ENCODE data around the gene SERPINA4.

Gene SERPINA4

DNA sequence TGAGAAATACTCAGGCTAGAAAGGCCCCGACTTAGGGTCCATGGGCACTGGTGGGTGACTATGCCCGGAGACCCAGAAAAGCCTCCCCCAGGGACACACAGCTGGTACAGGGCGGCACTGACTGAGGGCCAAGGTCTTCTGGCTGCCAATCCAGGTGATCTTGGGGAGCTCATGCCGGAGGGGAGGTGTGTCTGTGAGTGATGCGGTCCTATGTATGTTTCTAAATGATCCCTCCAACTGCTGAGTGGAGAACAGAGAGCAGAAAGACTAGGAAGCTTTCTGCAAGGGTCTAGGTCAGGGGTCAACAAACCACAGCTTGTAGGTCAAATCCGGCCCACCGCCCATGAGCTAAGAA, 391 bp downstream of the SERPINA4 start:
- H3K4me2 ChIP-seq (ENCODE audit: low read length): no peak overlapping the region
- no peaks in the 10 kb centered on the region for H3K79me2 ChIP-seq (ENCODE audit: control insufficient read depth, low read length)
- no peak overlapping the region for H3K4me3 ChIP-seq (ENCODE audit: low read length)

DNA sequence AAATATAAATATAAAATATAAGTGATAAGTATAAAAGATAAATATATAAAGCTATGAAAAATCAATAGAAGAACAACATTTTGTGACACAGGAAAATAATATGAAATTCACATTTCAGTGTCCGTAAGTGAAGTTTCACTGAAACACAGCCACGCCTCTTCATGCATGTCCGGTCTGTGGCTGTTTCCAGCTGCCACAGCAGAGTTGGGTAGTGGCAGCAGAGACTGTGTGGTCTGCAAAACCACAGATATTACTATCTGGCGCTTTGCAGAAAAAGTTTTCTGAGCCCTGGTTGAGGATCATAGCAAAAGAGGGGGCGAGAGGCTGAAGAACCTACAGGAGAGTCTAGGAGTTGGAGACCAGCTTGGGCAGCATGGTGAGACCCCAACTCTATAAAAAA, 780 bp downstream of the SERPINA4 start:
- Histone ChIP-seq H3K4me2 (ENCODE audit: low read length) (no peak overlapping the region), H3K27ac (ENCODE audit: low read depth, low read length) (no peak overlapping the region), H3K27me3 (ENCODE audit: control insufficient read depth, low read length) (peaks cover 3% of the 10 kb centered on the region; the same call in 1 of the 2 replicates), H3K79me2 (ENCODE audit: control insufficient read depth, low read length) (no peaks in the 10 kb centered on the region), H3K36me3 (ENCODE audit: control insufficient read depth, low read length) (no peaks in the 10 kb centered on the region), H4K20me1 (ENCODE audit: control insufficient read depth, insufficient read depth, low read depth, low read length) (no peaks in the 10 kb centered on the region), H3K9me2 (replicated peaks; ENCODE audit: control insufficient read depth, low read length) (no peaks in the 10 kb centered on the region), H3K4me1 (ENCODE audit: control insufficient read depth, low read length) (no peaks in the 10 kb centered on the region), H3F3A (ENCODE audit: control insufficient read depth, insufficient read depth) (no peaks in the 10 kb centered on the region), H3K9me3 (ENCODE audit: control insufficient read depth, insufficient read depth, low read length) (no peaks in the 10 kb centered on the region), H3K4me3 (ENCODE audit: low read length) (no peak overlapping the region)
- TF ChIP-seq, protein P1, sequence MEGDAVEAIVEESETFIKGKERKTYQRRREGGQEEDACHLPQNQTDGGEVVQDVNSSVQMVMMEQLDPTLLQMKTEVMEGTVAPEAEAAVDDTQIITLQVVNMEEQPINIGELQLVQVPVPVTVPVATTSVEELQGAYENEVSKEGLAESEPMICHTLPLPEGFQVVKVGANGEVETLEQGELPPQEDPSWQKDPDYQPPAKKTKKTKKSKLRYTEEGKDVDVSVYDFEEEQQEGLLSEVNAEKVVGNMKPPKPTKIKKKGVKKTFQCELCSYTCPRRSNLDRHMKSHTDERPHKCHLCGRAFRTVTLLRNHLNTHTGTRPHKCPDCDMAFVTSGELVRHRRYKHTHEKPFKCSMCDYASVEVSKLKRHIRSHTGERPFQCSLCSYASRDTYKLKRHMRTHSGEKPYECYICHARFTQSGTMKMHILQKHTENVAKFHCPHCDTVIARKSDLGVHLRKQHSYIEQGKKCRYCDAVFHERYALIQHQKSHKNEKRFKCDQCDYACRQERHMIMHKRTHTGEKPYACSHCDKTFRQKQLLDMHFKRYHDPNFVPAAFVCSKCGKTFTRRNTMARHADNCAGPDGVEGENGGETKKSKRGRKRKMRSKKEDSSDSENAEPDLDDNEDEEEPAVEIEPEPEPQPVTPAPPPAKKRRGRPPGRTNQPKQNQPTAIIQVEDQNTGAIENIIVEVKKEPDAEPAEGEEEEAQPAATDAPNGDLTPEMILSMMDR (IDR thresholded peaks at IDR 0.05; ENCODE audit: low read depth, low read length, poor library complexity, severe bottlenecking): no peak
- no peak for TF ChIP-seq EZH2phosphoT487 (IDR thresholded peaks at IDR 0.05; ENCODE audit: borderline replicate concordance, low read length)

More for the DNA sequence above, 391 bp downstream of the SERPINA4 start:
- H3F3A ChIP-seq (ENCODE audit: control insufficient read depth, insufficient read depth): no peaks in the 10 kb centered on the region
- no peak overlapping the region for H3K27ac ChIP-seq (ENCODE audit: low read depth, low read length)
- TF ChIP-seq, protein P1 (IDR thresholded peaks at IDR 0.05; ENCODE audit: low read depth, low read length, poor library complexity, severe bottlenecking): no peak
- TF ChIP-seq EZH2phosphoT487 (IDR thresholded peaks at IDR 0.05; ENCODE audit: borderline replicate concordance, low read length): no peak
- H3K9me2 ChIP-seq (replicated peaks; ENCODE audit: control insufficient read depth, low read length): no peaks in the 10 kb centered on the region
- no peaks in the 10 kb centered on the region for H3K9me3 ChIP-seq (ENCODE audit: control insufficient read depth, insufficient read depth, low read length)
- peaks cover 3% of the 10 kb centered on the region; the same call in 1 of the 2 replicates for H3K27me3 ChIP-seq (ENCODE audit: control insufficient read depth, low read length)
- H4K20me1 ChIP-seq (ENCODE audit: control insufficient read depth, insufficient read depth, low read depth, low read length): no peaks in the 10 kb centered on the region
- H3K4me1 ChIP-seq (ENCODE audit: control insufficient read depth, low read length): no peaks in the 10 kb centered on the region
- no peaks in the 10 kb centered on the region for H3K36me3 ChIP-seq (ENCODE audit: control insufficient read depth, low read length)

DNA sequence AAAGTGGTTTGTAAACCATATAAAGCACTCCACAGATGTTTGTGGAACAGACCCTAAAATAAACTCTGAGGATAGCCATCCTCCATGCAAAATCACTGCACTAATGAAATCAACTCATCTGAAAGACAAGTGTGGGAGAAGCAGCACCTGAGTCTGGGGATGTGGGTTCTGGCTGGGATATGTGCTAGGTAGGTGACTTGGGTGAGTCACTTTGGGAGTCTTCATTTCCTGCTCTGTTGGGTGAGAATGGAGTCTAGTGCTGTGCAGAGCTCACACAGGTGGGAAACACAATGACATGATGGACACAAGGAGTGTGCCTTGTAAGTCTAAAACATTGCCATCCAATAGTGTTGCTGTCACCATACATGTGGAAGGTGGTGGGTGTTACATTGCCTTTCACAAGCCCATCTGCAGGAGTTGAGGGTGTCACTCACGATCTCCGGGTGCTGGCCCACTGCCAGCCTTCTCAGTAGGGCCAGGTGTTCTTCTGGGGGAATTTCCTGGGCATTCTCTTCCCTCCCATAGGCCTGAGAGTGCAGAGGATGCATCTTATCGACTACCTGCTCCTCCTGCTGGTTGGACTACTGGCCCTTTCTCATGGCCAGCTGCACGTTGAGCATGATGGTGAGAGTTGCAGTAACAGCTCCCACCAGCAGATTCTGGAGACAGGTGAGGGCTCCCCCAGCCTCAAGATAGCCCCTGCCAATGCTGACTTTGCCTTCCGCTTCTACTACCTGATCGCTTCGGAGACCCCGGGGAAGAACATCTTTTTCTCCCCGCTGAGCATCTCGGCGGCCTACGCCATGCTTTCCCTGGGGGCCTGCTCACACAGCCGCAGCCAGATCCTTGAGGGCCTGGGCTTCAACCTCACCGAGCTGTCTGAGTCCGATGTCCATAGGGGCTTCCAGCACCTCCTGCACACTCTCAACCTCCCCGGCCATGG, 2.0 kb downstream of the SERPINA4 start:
- Histone ChIP-seq H3K4me2 (ENCODE audit: low read length) (no peak overlapping the region), H3F3A (ENCODE audit: control insufficient read depth, insufficient read depth) (no peaks in the 10 kb centered on the region), H3K27ac (ENCODE audit: low read depth, low read length) (no peak overlapping the region), H3K36me3 (ENCODE audit: control insufficient read depth, low read length) (no peaks in the 10 kb centered on the region), H4K20me1 (ENCODE audit: control insufficient read depth, insufficient read depth, low read depth, low read length) (no peaks in the 10 kb centered on the region), H3K79me2 (ENCODE audit: control insufficient read depth, low read length) (no peaks in the 10 kb centered on the region), H3K9me2 (replicated peaks; ENCODE audit: control insufficient read depth, low read length) (no peaks in the 10 kb centered on the region), H3K4me1 (ENCODE audit: control insufficient read depth, low read length) (no peaks in the 10 kb centered on the region), H3K4me3 (ENCODE audit: low read length) (no peak overlapping the region), H3K9me3 (ENCODE audit: control insufficient read depth, insufficient read depth, low read length) (no peaks in the 10 kb centered on the region), H3K27me3 (ENCODE audit: control insufficient read depth, low read length) (peaks cover 3% of the 10 kb centered on the region; the same call in 1 of the 2 replicates)
- TF ChIP-seq, protein P1 (IDR thresholded peaks at IDR 0.05; ENCODE audit: low read depth, low read length, poor library complexity, severe bottlenecking): no peak
- TF ChIP-seq EZH2phosphoT487 (IDR thresholded peaks at IDR 0.05; ENCODE audit: borderline replicate concordance, low read length): no peak
